DMS114 treated with DMSO at 0.1 percent for 48 hours (cell line): Measurements from ENCODE around the gene LAMA3.
"Not testable (repeated sequence)": the region's sequence is repeated elsewhere in the genome, so short reads cannot be mapped to it uniquely, and the experiment has no call there.

ENCODE experiments used
- DNase-seq: peaks from one replicate; lab custom pipeline; 2025; ENCODE audit not compliant: unreplicated experiment; lab: John Stamatoyannopoulos, UW

LAMA3 gene

GRCh38 chr18:23730857-23731256 is 41.6 kb downstream of the LAMA3 start:
- DNase-seq, result no peak

GRCh38 chr18:23731861-23732260 is 42.6 kb downstream of the LAMA3 start:
- no peak for DNase-seq

- no peak for DNase-seq
Observed at GRCh38 chr18:23732439-23732838, 43.2 kb downstream of the LAMA3 start.

GRCh38 chr18:23733265-23733664 is 44.0 kb downstream of the LAMA3 start:
- not testable (repeated sequence) for DNase-seq

- no peak for DNase-seq
Observed at GRCh38 chr18:23733895-23734294, 44.6 kb downstream of the LAMA3 start.

GRCh38 chr18:23735021-23735464 is 45.8 kb downstream of the LAMA3 start:
- DNase-seq, result no peak

- DNase-seq, result no peak
Observed at GRCh38 chr18:23737578-23737977, 48.3 kb downstream of the LAMA3 start.

- no peak for DNase-seq
Observed at GRCh38 chr18:23738151-23738550, 48.9 kb downstream of the LAMA3 start.

GRCh38 chr18:23738575-23738974 is 49.3 kb downstream of the LAMA3 start:
- DNase-seq, result no peak

- no peak for DNase-seq
Observed at GRCh38 chr18:23740105-23740830, 51.0 kb downstream of the LAMA3 start.

GRCh38 chr18:23741967-23742366 is 52.7 kb downstream of the LAMA3 start:
- DNase-seq, result not testable (repeated sequence)

GRCh38 chr18:23743733-23744333 is 54.6 kb downstream of the LAMA3 start:
- no peak for DNase-seq

- DNase-seq, result no peak
Observed at GRCh38 chr18:23745366-23745765, 56.1 kb downstream of the LAMA3 start.

- no peak for DNase-seq
Observed at GRCh38 chr18:23746851-23747250, 57.6 kb downstream of the LAMA3 start.

- no peak for DNase-seq
Observed at GRCh38 chr18:23752363-23752762, 63.1 kb downstream of the LAMA3 start.

GRCh38 chr18:23752796-23753195 is 63.5 kb downstream of the LAMA3 start:
- no peak for DNase-seq

- no peak for DNase-seq
Observed at GRCh38 chr18:23756590-23757436, 67.6 kb downstream of the LAMA3 start.

- no peak for DNase-seq
Observed at GRCh38 chr18:23757437-23757733, 68.1 kb downstream of the LAMA3 start.

- DNase-seq, result no peak
Observed at GRCh38 chr18:23758281-23758680, 69.0 kb downstream of the LAMA3 start.

- no peak for DNase-seq
Observed at GRCh38 chr18:23761941-23762340, 72.7 kb downstream of the LAMA3 start.

GRCh38 chr18:23763343-23763742 is 74.1 kb downstream of the LAMA3 start:
- no peak for DNase-seq

GRCh38 chr18:23765931-23766330 is 76.7 kb downstream of the LAMA3 start:
- DNase-seq, result no peak
